CMK (cell line): Measurements from ENCODE around the gene PFKFB3.

Experiments
- DNase-seq: peaks from one replicate; pipeline ENCODE4 v3.0.0-alpha.2; 2010; ENCODE audit warnings: low read depth

Gene PFKFB3

DNA sequence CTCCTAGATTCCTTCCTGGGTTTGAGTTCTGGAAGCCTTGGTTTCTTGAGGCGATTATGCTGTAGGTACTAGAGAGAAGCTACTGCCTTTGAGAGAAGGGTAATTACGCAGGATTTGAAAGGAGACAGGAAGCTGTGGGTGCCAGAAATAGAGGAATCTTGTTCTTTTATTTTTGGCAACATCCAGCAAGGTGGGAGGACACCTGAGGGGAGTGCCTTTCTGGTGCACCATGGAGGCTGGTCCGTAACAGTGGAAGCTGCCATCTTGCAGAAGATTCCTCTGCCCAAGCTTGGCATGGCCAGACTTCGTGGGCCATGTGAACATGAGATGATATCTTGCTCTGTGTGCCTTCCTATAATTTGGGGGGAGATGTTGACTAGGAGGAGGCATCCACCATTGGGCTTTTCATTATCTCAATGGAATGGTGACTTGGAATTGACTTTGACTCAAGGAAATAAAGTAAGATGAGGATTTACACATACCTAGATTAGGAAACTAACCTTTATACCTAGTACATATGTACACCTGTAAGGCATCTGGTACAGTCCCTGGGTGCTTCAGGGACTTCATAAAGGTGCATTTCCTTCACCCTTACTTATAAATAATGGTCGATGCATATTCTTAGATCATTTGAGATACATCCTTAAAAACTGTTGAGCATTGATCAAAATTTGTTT, 98.2 kb downstream of the PFKFB3 start:
- DNase-seq = no peak

DNA sequence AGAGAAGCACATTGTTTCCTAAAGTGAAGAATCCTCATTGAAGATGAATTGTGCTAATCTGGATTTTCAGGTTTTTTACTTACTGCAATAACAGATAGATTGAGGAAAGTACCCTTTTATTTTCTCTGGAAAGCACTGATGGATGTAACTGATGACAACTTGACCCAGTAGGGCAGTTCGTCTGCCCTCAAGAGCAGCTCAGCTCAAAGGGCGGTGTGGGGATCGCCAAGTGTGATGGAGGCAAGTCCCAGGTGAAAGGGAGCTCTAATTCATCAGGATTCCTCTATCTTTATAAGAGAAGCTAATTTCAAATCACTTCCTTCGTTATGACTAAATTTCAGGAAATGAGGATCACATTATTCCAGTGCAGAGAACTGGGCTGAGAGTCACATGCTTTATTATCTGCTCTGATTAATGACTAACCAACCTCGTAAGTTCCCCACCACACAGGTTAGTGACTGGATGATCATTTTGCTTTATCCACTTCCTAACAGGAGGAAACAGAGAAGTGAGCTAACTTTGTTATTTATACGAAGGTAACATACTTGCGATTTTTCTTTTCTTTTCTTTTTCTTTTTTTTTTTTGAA, 98.8 kb downstream of the PFKFB3 start:
- no peak for DNase-seq
